Measurements from ENCODE around the gene JPH4.
"Not testable (repeated sequence)": the region's sequence is repeated elsewhere in the genome, so short reads cannot be mapped to it uniquely, and the experiment has no call there.

JPH4 gene

GRCh38 chr14:23578560-23579310, at the start of gene JPH4:
JPH4 (minus strand) TSS chr14:23578790; CDS start chr14:23577453, 1,337 bp downstream.
- no peak for DNase-seq (ENCODE audit: low spot score)

GRCh38 chr14:23627961-23628360, 49.4 kb upstream of the JPH4 start:
- DNase-seq (ENCODE audit: low spot score), result no peak

GRCh38 chr14:23626946-23627345, 48.4 kb upstream of the JPH4 start:
- no peak for DNase-seq (ENCODE audit: low spot score)

GRCh38 chr14:23624830-23625404, 46.3 kb upstream of the JPH4 start:
- DNase-seq (ENCODE audit: low spot score), result no peak

GRCh38 chr14:23623962-23624361, 45.4 kb upstream of the JPH4 start:
- DNase-seq (ENCODE audit: low spot score), result no peak

- no peak for DNase-seq (ENCODE audit: low spot score)
These were observed 44.4 kb upstream of the JPH4 start for GRCh38 chr14:23622990-23623389.

GRCh38 chr14:23621932-23622730, 43.5 kb upstream of the JPH4 start:
- no peak for DNase-seq (ENCODE audit: low spot score)

GRCh38 chr14:23621204-23621931, 42.8 kb upstream of the JPH4 start:
- no peak for DNase-seq (ENCODE audit: low spot score)

GRCh38 chr14:23620177-23620702, 41.6 kb upstream of the JPH4 start:
- no peak for DNase-seq (ENCODE audit: low spot score)

- DNase-seq (ENCODE audit: low spot score), result no peak
These were observed 39.9 kb upstream of the JPH4 start for GRCh38 chr14:23618415-23618988.

- no peak for DNase-seq (ENCODE audit: low spot score)
These were observed 38.9 kb upstream of the JPH4 start for GRCh38 chr14:23617539-23617938.

GRCh38 chr14:23615856-23616255, 37.3 kb upstream of the JPH4 start:
- no peak for DNase-seq (ENCODE audit: low spot score)

- DNase-seq (ENCODE audit: low spot score), result no peak
These were observed 35.8 kb upstream of the JPH4 start for GRCh38 chr14:23614395-23614828.

- no peak for DNase-seq (ENCODE audit: low spot score)
These were observed 34.9 kb upstream of the JPH4 start for GRCh38 chr14:23613242-23614070.

- DNase-seq (ENCODE audit: low spot score), result no peak
These were observed 34.2 kb upstream of the JPH4 start for GRCh38 chr14:23612802-23613201.

GRCh38 chr14:23612354-23612732, 33.8 kb upstream of the JPH4 start:
- DNase-seq (ENCODE audit: low spot score), result no peak

- no peak for DNase-seq (ENCODE audit: low spot score)
These were observed 32.3 kb upstream of the JPH4 start for GRCh38 chr14:23610815-23611289.

- DNase-seq (ENCODE audit: low spot score), result no peak
These were observed 31.7 kb upstream of the JPH4 start for GRCh38 chr14:23610090-23610814.

- DNase-seq (ENCODE audit: low spot score), result not testable (repeated sequence)
These were observed 31.0 kb upstream of the JPH4 start for GRCh38 chr14:23609411-23610089.
